Activated T-cell treated with anti-CD3 and anti-CD28 coated beads for 1 hour (primary cell): Measurements from ENCODE around the gene C7.

Experiments used
- DNase-seq: peaks from one replicate; pipeline ENCODE4 v3.0.0-alpha.2; 2020; ENCODE audit warnings: low read depth

The C7 gene

GRCh38 chr5:40916226-40916625 is 6.9 kb downstream of the C7 start:
- DNase-seq, result no peak

GRCh38 chr5:40928886-40929448 is 19.7 kb downstream of the C7 start:
- no peak for DNase-seq

- no peak for DNase-seq
Measured at GRCh38 chr5:40932766-40933165, 23.5 kb downstream of the C7 start.

GRCh38 chr5:40937075-40937474 is 27.8 kb downstream of the C7 start:
- no peak for DNase-seq

GRCh38 chr5:40939753-40940152 is 30.5 kb downstream of the C7 start:
- no peak for DNase-seq

- no peak for DNase-seq
Measured at GRCh38 chr5:40945111-40945510, 35.8 kb downstream of the C7 start.

- DNase-seq, result no peak
Measured at GRCh38 chr5:40955313-40955712, 46.0 kb downstream of the C7 start.

GRCh38 chr5:40957048-40957447 is 47.8 kb downstream of the C7 start:
- no peak for DNase-seq

- no peak for DNase-seq
Measured at GRCh38 chr5:40958811-40959210, 49.5 kb downstream of the C7 start.

GRCh38 chr5:40960037-40960436 is 50.7 kb downstream of the C7 start:
- no peak for DNase-seq

- DNase-seq, result no peak
Measured at GRCh38 chr5:40962207-40962955, 53.1 kb downstream of the C7 start.

- DNase-seq, result no peak
Measured at GRCh38 chr5:40972434-40972833, 63.1 kb downstream of the C7 start.

GRCh38 chr5:40973364-40974004 is 64.2 kb downstream of the C7 start:
- no peak for DNase-seq

- no peak for DNase-seq
Measured at GRCh38 chr5:40976041-40976440, 66.7 kb downstream of the C7 start.

- no peak for DNase-seq
Measured at GRCh38 chr5:40976836-40977235, 67.5 kb downstream of the C7 start.

GRCh38 chr5:40981420-40981819 is 72.1 kb downstream of the C7 start:
- DNase-seq, result no peak

GRCh38 chr5:40983781-40984180 is 74.5 kb downstream of the C7 start:
- no peak for DNase-seq

- no peak for DNase-seq
Measured at GRCh38 chr5:40984884-40985283, 75.6 kb downstream of the C7 start.

GRCh38 chr5:40985501-40985900 is 76.2 kb downstream of the C7 start:
- no peak for DNase-seq

- DNase-seq, result no peak
Measured at GRCh38 chr5:40986666-40987065, 77.4 kb downstream of the C7 start.

GRCh38 chr5:40987349-40987748 is 78.1 kb downstream of the C7 start:
- DNase-seq, result no peak

- DNase-seq, result no peak
Measured at GRCh38 chr5:40988746-40989510, 79.6 kb downstream of the C7 start.
